PC-9 (cell line): ENCODE results near the gene SEC61G.

Experiments
- CTCF ChIP-seq: fragments of 200-600 bp; sonication (generic); conservative IDR thresholded peaks from 2 replicates; pipeline ENCODE4 v1.6.1; 2017; ENCODE audit warnings: mixed run types, antibody characterized with exemption, mild to moderate bottlenecking, moderate library complexity
- EZH2 ChIP-seq: fragments of 200-600 bp; sonication (generic); IDR thresholded peaks from 2 replicates; pipeline ENCODE4 v1.8.0; 2017; ENCODE audit warnings: antibody characterized with exemption, low read depth

GRCh38 chr7:54782314-54782713 is 23.3 kb upstream of the SEC61G start:
- no peak for TF ChIP-seq CTCF
- TF ChIP-seq EZH2, result no peak
